ENCODE data around the gene ZBED3. TPM values are rescaled to one million over a fixed set of nuclear protein-coding genes. Genes with fewer than 3 reads are reported as not detected.

Gene ZBED3
- total RNA-seq, 4 donors from 2014 or later = 14.9 to 31.4 (median 23.6) TPM

DNA sequence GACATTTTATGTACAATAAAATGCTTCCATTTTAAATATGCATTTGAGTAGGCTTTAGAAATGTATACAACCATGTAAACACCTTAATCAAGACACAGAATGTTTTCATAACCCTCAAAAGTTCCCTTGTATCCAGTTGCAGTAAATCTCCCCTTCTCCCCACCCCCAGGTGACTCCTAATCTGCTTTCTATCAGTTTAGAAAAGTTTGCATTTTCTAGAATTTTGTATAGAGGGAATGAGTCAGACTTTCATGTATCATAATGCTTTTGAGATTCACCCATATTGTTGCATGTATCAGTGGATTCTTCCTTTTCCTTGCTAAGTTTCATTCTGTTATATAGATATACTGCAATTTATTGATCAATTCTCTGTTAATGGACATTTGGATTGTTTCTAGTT, 17.7 kb upstream of the ZBED3 start:
- Histone ChIP-seq H3K27me3 (no peaks in the 10 kb centered on the region), H3K4me3 (replicated peaks in 1 of 3) (no peak overlapping the region), H3K36me3 (no peaks in the 10 kb centered on the region), H3K27ac (no peak overlapping the region), H3K9me3 (no peaks in the 10 kb centered on the region), H3K4me1 (peaks cover 18 to 40% of the 10 kb centered on the region in 2 donors)
- no peak for DNase-seq
- TF ChIP-seq, protein P1, sequence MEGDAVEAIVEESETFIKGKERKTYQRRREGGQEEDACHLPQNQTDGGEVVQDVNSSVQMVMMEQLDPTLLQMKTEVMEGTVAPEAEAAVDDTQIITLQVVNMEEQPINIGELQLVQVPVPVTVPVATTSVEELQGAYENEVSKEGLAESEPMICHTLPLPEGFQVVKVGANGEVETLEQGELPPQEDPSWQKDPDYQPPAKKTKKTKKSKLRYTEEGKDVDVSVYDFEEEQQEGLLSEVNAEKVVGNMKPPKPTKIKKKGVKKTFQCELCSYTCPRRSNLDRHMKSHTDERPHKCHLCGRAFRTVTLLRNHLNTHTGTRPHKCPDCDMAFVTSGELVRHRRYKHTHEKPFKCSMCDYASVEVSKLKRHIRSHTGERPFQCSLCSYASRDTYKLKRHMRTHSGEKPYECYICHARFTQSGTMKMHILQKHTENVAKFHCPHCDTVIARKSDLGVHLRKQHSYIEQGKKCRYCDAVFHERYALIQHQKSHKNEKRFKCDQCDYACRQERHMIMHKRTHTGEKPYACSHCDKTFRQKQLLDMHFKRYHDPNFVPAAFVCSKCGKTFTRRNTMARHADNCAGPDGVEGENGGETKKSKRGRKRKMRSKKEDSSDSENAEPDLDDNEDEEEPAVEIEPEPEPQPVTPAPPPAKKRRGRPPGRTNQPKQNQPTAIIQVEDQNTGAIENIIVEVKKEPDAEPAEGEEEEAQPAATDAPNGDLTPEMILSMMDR (IDR thresholded peaks at IDR 0.05) = no peak
- TF ChIP-seq POLR2A (IDR thresholded peaks at IDR 0.05) = no peak
- intact Hi-C loops (cut with DNase I) = no loop called here

DNA sequence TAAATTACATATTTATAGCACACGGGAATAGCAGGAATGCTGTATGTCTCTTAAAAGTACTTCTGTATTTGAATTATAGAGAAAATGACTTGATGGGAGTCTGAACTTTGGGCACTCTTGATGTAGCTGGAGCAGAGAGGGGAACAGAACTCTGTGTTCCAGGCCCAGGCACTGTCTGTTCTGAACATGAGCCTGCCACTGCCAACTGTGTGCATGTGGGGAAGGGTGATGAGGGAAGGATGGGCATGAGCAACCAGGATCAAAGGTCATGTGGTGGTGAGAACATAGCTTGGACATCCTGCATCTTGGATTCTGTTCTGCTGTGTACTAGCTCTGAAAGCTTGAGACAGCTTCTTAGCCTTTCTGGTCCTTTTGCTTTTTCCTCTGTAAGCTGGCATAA, 16.4 kb upstream of the ZBED3 start:
- Histone ChIP-seq H3K4me1 (peaks cover 18 to 34% of the 10 kb centered on the region in 2 donors), H3K27ac (peak overlapping the region; percentile 56 to 86 (median 58)), H3K36me3 (no peaks in the 10 kb centered on the region), H3K4me3 (replicated peaks in 1 of 3) (no peak overlapping the region), H3K27me3 (no peaks in the 10 kb centered on the region), H3K9me3 (no peaks in the 10 kb centered on the region)
- TF ChIP-seq POLR2A (IDR thresholded peaks at IDR 0.05) = no peak
- TF ChIP-seq, protein P1 (IDR thresholded peaks at IDR 0.05) = no peak
- intact Hi-C loops (cut with DNase I) = no loop called here
- peak; percentile 33 to 40 for DNase-seq
- 87 to 92% methylated on average over 1 of the region's 1 CpG for WGBS, 2 donors

DNA sequence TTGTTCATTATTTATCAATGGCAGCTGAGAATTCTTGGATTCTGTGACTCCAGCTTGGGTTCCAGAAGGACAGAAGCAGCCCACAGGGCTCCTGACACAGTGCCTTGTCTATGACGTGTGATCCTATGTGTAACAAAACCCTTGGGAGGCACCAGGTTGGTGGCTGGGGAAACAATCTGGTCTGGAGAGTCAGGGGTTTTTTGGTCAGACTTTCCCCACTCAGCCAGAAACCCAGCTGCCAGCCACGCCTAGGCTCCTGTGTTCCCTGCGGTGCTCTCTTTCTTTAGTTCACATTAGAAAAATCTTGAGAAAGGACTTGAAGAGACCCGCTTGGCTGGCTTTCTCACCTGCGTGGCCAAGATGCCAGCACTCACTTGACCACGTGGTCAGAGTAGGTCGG, 15.5 kb upstream of the ZBED3 start:
- Histone ChIP-seq H3K4me1 (peaks cover 18 to 34% of the 10 kb centered on the region in 2 donors), H3K27me3 (no peaks in the 10 kb centered on the region), H3K27ac (peak overlapping the region; percentile 86 to 88 (median 88)), H3K4me3 (replicated peaks in 1 of 3) (no peak overlapping the region), H3K36me3 (no peaks in the 10 kb centered on the region), H3K9me3 (no peaks in the 10 kb centered on the region)
- peak in 1 of 2 donors; percentile 26 for TF ChIP-seq POLR2A (IDR thresholded peaks at IDR 0.05)
- TF ChIP-seq, protein P1 (IDR thresholded peaks at IDR 0.05) = no peak
- DNase-seq = peak; percentile 93 to 94
- intact Hi-C loops (cut with DNase I) = no loop called here
- WGBS, 2 donors = 26 to 40% methylated on average over 7 of the region's 7 CpGs

DNA sequence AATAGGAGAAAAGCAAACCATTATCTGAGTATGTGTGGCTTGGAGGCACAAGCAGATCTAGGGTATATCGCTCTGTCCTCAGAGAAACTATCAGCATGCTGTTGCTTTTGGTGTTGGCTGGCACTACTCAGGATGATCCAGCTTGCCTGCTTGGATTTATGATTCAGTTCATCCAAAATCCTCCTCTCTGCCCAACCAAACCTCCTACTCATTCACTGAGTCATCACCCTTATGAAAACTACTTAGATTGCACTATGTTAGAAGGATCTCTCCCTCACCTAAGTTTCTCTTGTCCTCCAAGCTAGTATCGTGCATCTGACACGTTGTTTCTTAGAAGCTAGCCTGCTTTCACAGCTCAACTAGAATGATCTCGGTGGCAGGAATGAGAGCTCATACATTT, 14.2 kb upstream of the ZBED3 start:
- no peak for DNase-seq
- no peak for TF ChIP-seq POLR2A (IDR thresholded peaks at IDR 0.05)
- TF ChIP-seq, protein P1 (IDR thresholded peaks at IDR 0.05) = no peak
- Histone ChIP-seq H3K27ac (peak overlapping the region in 2 of 3 donors; percentile 86 to 88), H3K4me3 (replicated peaks in 1 of 3) (no peak overlapping the region), H3K9me3 (no peaks in the 10 kb centered on the region), H3K36me3 (no peaks in the 10 kb centered on the region), H3K27me3 (no peaks in the 10 kb centered on the region), H3K4me1 (peaks cover 18 to 34% of the 10 kb centered on the region in 2 donors)
- intact Hi-C loops (cut with DNase I) = no loop called here
- WGBS, 2 donors = 68 to 74% methylated on average over 4 of the region's 4 CpGs

DNA sequence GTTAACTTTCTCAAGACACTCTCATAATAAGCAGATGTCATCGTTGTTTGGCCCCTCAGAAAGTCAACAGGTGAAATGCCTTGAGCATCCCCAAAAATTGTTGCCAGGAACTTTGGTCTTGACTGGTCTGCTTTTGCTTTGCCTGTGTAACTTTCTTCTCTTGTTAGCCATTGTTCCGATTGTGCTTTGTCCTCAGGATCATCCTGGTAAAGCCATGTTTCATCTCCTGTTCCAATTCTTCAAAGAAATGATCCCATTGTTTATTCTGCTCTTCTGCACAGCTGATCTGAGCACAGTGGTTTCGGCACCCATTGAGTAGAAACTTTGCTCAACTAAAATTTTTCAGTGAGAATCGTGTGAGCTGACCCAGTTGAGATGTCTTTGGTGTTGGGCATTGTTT, 8.1 kb upstream of the ZBED3 start:
- 94 to 96% methylated on average over 4 of the region's 4 CpGs for WGBS, 2 donors
- TF ChIP-seq POLR2A (IDR thresholded peaks at IDR 0.05) = no peak
- TF ChIP-seq, protein P1 (IDR thresholded peaks at IDR 0.05) = no peak
- intact Hi-C loops (cut with DNase I) = no loop called here
- no peaks in the 10 kb centered on the region for H3K36me3 ChIP-seq
- H3K9me3 ChIP-seq = no peaks in the 10 kb centered on the region
- no peak overlapping the region for H3K27ac ChIP-seq
- H3K4me3 ChIP-seq (replicated peaks in 1 of 3) = no peak overlapping the region
- no peaks in the 10 kb centered on the region for H3K4me1 ChIP-seq
- no peak for DNase-seq
- H3K27me3 ChIP-seq = no peaks in the 10 kb centered on the region
